Measurements from ENCODE around the gene STK11IP.

DNA sequence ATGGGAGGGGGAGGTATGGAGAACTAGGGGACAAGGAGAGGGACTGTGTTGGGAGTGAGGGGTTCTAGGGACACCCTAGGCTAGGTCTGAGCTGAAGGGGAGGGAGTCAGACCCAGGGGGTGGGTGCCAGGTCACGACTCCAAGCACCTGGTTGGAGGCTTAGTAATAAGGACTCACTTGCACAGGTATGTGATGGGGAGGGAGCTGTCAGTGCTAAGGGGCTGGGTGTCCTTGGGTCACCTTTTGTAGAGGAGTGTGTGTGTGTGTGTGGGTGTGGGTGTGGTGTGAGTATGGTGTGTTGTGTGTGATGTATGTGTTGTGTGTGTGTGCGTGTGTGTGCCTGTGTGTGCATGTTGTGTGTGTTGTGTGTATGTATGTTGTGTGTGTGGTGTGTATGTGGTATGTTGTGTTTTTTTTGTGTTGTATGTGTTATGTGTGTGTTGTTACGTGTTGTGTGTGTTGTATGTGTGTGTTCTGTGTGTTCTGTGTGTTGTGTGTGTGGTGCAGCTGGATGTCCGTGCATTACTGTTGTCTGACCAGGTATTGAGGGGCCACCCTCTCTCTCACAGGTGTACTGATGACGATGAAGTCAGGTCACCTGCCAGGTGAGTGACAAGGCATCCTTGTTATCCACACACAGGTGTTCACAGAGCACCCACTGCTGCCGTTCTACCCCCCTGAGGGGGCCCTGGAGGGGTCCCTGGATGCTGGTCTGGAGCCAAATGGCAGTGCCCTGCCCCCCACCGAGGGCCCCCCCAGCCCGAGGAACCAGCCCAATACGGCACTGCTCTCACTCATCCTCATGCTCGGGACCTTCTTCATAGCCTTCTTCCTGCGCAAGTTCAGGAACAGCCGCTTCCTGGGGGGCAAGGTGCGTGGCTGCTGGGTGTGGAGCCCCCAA is 39.5 kb downstream of the STK11IP start:
- TF ChIP-seq, protein P1, sequence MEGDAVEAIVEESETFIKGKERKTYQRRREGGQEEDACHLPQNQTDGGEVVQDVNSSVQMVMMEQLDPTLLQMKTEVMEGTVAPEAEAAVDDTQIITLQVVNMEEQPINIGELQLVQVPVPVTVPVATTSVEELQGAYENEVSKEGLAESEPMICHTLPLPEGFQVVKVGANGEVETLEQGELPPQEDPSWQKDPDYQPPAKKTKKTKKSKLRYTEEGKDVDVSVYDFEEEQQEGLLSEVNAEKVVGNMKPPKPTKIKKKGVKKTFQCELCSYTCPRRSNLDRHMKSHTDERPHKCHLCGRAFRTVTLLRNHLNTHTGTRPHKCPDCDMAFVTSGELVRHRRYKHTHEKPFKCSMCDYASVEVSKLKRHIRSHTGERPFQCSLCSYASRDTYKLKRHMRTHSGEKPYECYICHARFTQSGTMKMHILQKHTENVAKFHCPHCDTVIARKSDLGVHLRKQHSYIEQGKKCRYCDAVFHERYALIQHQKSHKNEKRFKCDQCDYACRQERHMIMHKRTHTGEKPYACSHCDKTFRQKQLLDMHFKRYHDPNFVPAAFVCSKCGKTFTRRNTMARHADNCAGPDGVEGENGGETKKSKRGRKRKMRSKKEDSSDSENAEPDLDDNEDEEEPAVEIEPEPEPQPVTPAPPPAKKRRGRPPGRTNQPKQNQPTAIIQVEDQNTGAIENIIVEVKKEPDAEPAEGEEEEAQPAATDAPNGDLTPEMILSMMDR (IDR thresholded peaks at IDR 0.05): no peak
- TF ChIP-seq EP300 (IDR thresholded peaks at IDR 0.05): no peak

Data from suprapubic skin (tissue), 3 donors.